Measurements from ENCODE around the gene ANKFN1.

- TF ChIP-seq CTCF (IDR thresholded peaks at IDR 0.05 in 4 of 5, conservative IDR thresholded peaks at IDR 0.05 in 1 of 5) (peak; percentile 32 to 63 (median 48)), POLR2A (IDR thresholded peaks at IDR 0.05) (no peak)
Observed at GRCh38 chr17:56499799-56500388, 346.6 kb downstream of the ANKFN1 start.
